ENCODE data around the gene BCAR3.

- TF ChIP-seq CTCF (IDR thresholded peaks at IDR 0.05) (no peak), POLR2A (IDR thresholded peaks at IDR 0.05) (no peak)
These were observed 75.7 kb downstream of the BCAR3 start for GRCh38 chr1:93605812-93606512.

All from Peyer's patch (tissue), 4 donors.